ENCODE measurements around the gene HNRNPA2B1.
"Not testable (repeated sequence)": the region's sequence is repeated elsewhere in the genome, so short reads cannot be mapped to it uniquely, and the experiment has no call there.

HNRNPA2B1 gene

GRCh38 chr7:26184281-26185101 is 16.1 kb downstream of the HNRNPA2B1 start:
- DNase-seq, result not testable (repeated sequence)

GRCh38 chr7:26183545-26184280 is 16.8 kb downstream of the HNRNPA2B1 start:
- no peak for DNase-seq

- DNase-seq, result no peak
Observed at GRCh38 chr7:26182706-26183105, 17.8 kb downstream of the HNRNPA2B1 start.

DNA sequence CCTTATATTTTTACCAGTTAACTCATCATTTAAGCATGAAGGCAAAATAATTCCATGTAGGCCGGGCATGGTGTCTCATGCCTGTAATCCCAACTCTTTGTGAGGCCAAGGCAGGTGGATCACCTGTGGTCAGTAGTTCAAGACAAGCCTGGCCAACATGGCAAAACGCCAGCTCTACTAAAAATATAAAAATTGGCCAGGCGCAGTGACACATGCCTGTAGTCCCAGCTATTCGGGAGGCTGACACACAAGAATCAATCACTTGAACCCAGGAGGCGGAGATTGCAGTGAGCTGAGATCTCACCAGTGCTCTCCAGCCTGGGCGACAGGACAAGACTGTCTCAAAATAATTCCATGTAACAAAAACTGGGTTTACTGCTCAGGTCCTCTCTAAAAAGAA is 18.3 kb downstream of the HNRNPA2B1 start:
- DNase-seq, result no peak

GRCh38 chr7:26181474-26182227 is 18.9 kb downstream of the HNRNPA2B1 start:
- DNase-seq, result no peak

GRCh38 chr7:26180792-26181198 is 19.8 kb downstream of the HNRNPA2B1 start:
- DNase-seq, result no peak

DNA sequence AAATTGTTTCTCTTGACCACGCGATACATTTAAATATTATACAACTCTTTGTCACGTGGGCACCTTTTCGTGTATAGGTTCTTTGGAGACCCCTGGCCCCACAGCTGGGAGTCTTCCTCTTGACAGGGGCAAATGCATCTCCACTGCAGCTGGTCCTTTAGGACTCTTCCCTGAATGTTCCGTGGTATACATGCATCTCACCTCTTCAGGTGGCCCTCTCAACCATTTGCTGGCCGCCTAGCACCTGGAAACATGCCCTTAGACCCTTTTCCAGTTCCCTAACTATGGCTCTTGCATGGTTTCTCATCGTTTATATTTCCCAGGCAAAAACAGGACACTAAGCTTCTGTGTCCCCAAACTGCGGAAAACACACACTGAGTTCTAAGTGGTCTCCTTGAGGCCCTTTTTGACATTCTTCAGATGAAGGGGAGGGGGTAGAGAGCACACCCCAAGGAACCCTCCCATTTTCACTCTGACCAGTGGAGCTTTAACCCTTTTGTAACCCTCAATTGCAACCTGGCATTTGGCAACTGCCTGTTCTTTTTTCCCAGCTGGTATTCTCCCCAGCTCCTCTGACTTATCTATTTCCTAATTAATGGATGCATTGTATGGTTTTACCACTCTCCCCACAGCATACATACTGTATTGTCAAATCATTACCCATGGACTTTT is 20.6 kb downstream of the HNRNPA2B1 start:
- DNase-seq, result no peak

DNA sequence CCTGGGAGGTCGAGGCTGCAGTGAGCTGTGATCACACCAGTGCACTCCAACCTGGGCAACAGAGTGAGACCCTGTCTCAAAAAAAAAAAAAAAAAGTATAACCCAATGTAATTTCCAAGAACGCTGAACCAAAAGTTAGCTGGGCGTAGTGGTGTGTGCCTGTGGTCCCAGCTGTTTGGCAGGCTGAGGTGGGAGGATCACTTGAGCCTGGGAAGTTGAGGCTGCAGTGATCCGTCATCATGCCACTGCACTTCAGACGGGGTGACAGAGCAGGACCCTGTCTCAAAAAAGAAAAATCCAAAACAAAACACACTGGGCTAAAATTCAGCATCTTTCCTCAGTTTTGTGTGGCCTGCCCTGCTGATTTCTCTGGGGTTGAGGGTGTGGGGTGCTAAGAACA is 21.1 kb downstream of the HNRNPA2B1 start:
- DNase-seq, result no peak

- DNase-seq, result no peak
Observed at GRCh38 chr7:26178272-26178960, 22.1 kb downstream of the HNRNPA2B1 start.

GRCh38 chr7:26177269-26177668 is 23.3 kb downstream of the HNRNPA2B1 start:
- not testable (repeated sequence) for DNase-seq

- not testable (repeated sequence) for DNase-seq
Observed at GRCh38 chr7:26176696-26177095, 23.9 kb downstream of the HNRNPA2B1 start.

DNA sequence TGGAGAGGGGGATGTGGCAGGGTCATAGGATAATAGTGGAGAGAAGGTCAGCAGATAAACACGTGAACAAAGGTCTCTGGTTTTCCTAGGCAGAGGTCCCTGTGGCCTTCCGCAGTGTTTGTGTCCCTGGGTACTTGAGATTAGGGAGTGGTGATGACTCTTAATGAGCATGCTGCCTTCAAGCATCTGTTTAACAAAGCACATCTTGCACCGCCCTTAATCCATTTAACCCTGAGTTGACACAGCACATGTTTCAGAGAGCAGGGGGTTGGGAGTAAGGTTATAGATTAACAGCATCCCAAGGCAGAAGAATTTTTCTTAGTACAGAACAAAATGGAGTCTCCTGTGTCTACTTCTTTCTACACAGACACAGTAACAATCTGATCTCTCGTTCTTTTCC is 24.6 kb downstream of the HNRNPA2B1 start:
- DNase-seq, result not testable (repeated sequence)

GRCh38 chr7:26172048-26172447 is 28.5 kb downstream of the HNRNPA2B1 start:
- DNase-seq, result no peak

DNA sequence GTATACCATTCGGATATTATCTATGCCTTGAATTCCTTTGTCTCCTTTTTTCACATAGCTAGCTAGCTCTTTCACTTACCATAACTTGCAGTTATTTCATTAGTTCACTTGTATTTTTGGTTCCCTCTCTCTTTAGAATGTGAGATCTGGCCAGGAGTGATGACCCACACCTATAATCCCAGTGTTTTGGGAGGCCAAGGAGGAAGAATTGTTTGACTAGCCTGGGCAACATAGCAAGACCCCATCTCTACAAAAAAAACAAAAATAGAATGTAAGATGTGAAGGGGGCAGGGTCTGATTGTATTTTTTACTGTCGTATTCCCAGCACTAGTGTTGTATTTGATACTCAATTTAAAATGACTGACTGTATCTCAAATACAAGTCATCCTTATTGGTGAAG is 28.9 kb downstream of the HNRNPA2B1 start:
- no peak for DNase-seq

- DNase-seq, result no peak
Observed at GRCh38 chr7:26170663-26171062, 29.9 kb downstream of the HNRNPA2B1 start.

DNA sequence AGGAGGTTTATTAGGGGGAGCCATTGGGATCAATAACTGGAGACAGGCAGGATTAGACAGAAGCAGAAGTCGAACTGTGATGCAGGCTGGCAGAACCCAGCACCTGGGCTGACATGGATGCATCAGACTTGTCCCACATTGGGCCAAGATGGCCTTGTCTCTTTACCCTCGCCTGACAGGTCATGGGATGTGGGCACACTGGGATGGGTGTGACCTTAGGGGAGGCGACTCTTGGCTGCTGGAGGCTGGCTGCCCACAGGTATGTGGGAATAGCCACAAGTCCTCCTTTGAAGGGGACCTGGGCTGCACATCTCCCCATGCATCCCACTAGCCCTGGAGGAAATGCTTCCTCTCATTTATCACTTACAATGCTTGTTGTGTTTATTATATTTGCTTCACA is 31.3 kb downstream of the HNRNPA2B1 start:
- DNase-seq, result no peak

- DNase-seq, result no peak
Observed at GRCh38 chr7:26168458-26169023, 32.0 kb downstream of the HNRNPA2B1 start.

GRCh38 chr7:26167303-26167934 is 33.1 kb downstream of the HNRNPA2B1 start:
- DNase-seq, result no peak

DNA sequence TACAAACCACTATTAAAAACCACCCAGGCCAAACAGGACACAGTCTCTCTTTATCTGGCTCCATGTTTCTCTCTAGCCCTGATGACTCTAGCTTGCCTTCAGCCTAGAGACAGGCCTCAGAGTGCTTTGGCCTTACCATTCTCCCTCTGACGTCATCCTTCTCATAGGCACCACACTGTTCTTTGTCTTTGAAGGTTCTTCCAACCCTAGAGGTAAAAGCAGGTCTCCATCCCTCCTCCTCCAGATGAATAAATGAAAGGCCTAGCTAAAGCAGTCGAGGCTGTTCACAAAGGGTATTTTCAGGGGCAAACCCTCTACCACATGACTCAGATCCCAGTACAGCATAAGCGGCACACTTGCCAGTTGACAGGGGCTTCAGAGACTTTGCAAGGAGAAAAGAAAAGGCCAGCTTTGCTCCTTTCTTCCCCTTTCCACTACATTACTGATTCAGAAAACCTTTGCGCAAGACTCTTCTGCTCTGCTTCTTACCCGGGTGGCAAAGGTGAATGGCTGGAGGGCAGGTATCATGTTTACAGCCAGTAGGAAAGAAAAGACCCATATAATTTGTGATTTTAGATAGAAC is 33.8 kb downstream of the HNRNPA2B1 start:
- no peak for DNase-seq

DNA sequence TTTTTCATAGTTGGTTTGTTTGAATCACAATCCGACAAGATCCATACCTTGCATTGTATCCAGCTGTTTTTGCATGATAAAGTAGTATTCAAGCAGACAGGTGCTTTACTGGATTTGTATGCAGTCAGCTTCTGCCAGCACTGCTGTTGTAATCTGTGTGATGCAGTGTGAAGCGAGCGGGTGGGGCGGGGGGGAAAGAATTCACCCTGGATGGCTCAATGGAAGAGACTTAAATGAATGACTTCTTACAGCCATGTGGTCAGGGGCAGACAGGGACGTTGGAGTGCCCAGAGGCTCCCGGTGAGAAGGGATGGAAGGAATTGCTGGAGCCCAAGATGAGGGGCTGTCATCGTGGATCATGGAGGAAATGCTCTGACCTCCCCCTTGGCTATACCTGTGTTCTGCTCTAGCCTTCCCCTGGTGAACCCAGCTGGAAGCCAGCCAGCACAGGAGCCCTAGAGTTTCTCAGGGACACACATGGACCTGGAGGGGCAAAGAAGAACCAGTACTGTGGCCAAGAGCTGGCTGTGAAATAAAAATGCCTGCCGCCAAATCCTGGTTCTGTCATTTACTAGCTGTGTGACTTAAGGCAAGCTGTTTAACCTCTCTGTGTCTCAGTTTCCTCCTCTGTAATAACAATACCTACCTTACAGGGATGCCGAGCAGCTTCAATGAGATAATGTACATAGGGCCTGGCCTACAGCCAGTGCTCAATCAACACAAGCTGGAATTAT is 34.4 kb downstream of the HNRNPA2B1 start:
- no peak for DNase-seq

All from inflammatory macrophage (primary cell).